Ramos (cell line): Measurements from ENCODE around the gene DNAJC18.
"Not testable (repeated sequence)": the region's sequence is repeated elsewhere in the genome, so short reads cannot be mapped to it uniquely, and the experiment has no call there.

Experiments used
- in situ Hi-C: fragments of 300-500 bp; cut with MboI; formaldehyde crosslinking; loops from one replicate; pipeline ENCODE4 v1.14.3; 2022; ENCODE audit warnings: low sequenced_read_pairs; ENCODE audit not compliant: unreplicated experiment

Gene DNAJC18

GRCh38 chr5:139435676-139436075 lies 3.6 kb downstream of the DNAJC18 start:
- in situ Hi-C loops, result no loop called here

GRCh38 chr5:139431706-139432105 lies 7.6 kb downstream of the DNAJC18 start:
- in situ Hi-C loops, result no loop called here

GRCh38 chr5:139430015-139430414 lies 9.3 kb downstream of the DNAJC18 start:
- in situ Hi-C loops, result no loop called here

- in situ Hi-C loops, result loop anchor here (5.0 to 10.0 kb wide), 2 partner anchors 91 to 338 kb away; no protein-coding TSS in a partner anchor
Measured at GRCh38 chr5:139426203-139426885, 13.0 kb downstream of the DNAJC18 start.

- in situ Hi-C loops, result loop anchor here (5.0 to 10.0 kb wide), 2 partner anchors 92 to 339 kb away; no protein-coding TSS in a partner anchor
Measured at GRCh38 chr5:139425497-139425896, 13.8 kb downstream of the DNAJC18 start.

- in situ Hi-C loops, result loop anchor here (10.0 kb wide), 1 partner anchor 342 kb away; no protein-coding TSS in a partner anchor
Measured at GRCh38 chr5:139422307-139422893, 16.9 kb downstream of the DNAJC18 start.

GRCh38 chr5:139419226-139420192 lies 19.8 kb downstream of the DNAJC18 start:
- in situ Hi-C loops, result loop anchor here (10.0 kb wide), 1 partner anchor 345 kb away; no protein-coding TSS in a partner anchor

- in situ Hi-C loops, result no loop called here
Measured at GRCh38 chr5:139418793-139419192, 20.5 kb downstream of the DNAJC18 start.

GRCh38 chr5:139417214-139417613 lies 22.1 kb downstream of the DNAJC18 start:
- in situ Hi-C loops, result no loop called here

GRCh38 chr5:139416651-139417050 lies 22.7 kb downstream of the DNAJC18 start:
- in situ Hi-C loops, result no loop called here

GRCh38 chr5:139415869-139416268 lies 23.5 kb downstream of the DNAJC18 start:
- in situ Hi-C loops, result no loop called here

GRCh38 chr5:139415221-139415861 lies 24.0 kb downstream of the DNAJC18 start:
- in situ Hi-C loops, result no loop called here

GRCh38 chr5:139414581-139415130 lies 24.7 kb downstream of the DNAJC18 start:
- in situ Hi-C loops, result no loop called here

GRCh38 chr5:139413963-139414362 lies 25.4 kb downstream of the DNAJC18 start:
- in situ Hi-C loops, result no loop called here

- in situ Hi-C loops, result no loop called here
Measured at GRCh38 chr5:139413153-139413552, 26.2 kb downstream of the DNAJC18 start.

GRCh38 chr5:139410993-139411828 lies 28.1 kb downstream of the DNAJC18 start:
- in situ Hi-C loops, result no loop called here

GRCh38 chr5:139410121-139410992 lies 29.0 kb downstream of the DNAJC18 start:
- in situ Hi-C loops, result no loop called here

- in situ Hi-C loops, result not testable (repeated sequence)
Measured at GRCh38 chr5:139409116-139409515, 30.2 kb downstream of the DNAJC18 start.
